Gastrocnemius medialis (tissue), 4 donors: ENCODE data around the gene CCDC178.

ENCODE experiments used
- POLR2A ChIP-seq, 2 donors: fragments of 450-650 bp; IDR thresholded peaks; one replicate each; pipeline ENCODE4 v1.6.1; 2017; ENCODE audit warnings: antibody characterized with exemption in 2 of 2, mild to moderate bottlenecking in 2 of 2, moderate library complexity in 2 of 2
- TF ChIP-seq, protein P1 (sequence below), 5 experiments: fragments of 450-650 bp in 3 of 5; fragments of 200-600 bp in 2 of 5; sonication (generic) in 2 of 5; IDR thresholded peaks in 4 of 5; conservative IDR thresholded peaks in 1 of 5; 1 replicate in 4 of 5; 2 replicates in 1 of 5; pipeline ENCODE4 v1.5.1; 2016 to 2019; ENCODE audit warnings: antibody characterized with exemption in 5 of 5, mild to moderate bottlenecking in 3 of 5, moderate library complexity in 3 of 5

DNA sequence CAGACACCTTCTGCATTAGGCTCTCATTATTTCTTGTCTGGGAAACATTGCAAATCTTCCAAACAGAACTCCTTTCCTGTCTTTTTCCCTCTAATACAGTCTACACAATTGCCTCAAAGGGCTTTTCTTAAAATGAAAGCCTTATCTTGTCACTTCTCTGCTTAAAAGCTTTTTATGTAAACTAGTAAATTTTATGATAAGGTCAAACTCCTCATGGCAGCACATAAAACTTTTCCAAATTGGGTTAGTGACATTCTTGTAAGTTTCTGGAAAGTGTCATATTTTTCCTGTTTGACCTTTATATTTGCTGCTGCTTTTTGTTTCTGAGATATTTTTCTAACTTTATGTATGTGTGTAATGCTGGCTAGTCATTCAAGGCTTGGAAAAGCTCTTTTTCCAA is 406.3 kb downstream of the CCDC178 start:
- TF ChIP-seq, protein P1, sequence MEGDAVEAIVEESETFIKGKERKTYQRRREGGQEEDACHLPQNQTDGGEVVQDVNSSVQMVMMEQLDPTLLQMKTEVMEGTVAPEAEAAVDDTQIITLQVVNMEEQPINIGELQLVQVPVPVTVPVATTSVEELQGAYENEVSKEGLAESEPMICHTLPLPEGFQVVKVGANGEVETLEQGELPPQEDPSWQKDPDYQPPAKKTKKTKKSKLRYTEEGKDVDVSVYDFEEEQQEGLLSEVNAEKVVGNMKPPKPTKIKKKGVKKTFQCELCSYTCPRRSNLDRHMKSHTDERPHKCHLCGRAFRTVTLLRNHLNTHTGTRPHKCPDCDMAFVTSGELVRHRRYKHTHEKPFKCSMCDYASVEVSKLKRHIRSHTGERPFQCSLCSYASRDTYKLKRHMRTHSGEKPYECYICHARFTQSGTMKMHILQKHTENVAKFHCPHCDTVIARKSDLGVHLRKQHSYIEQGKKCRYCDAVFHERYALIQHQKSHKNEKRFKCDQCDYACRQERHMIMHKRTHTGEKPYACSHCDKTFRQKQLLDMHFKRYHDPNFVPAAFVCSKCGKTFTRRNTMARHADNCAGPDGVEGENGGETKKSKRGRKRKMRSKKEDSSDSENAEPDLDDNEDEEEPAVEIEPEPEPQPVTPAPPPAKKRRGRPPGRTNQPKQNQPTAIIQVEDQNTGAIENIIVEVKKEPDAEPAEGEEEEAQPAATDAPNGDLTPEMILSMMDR (IDR thresholded peaks at IDR 0.05 in 4 of 5, conservative IDR thresholded peaks at IDR 0.05 in 1 of 5): no peak
- TF ChIP-seq POLR2A (IDR thresholded peaks at IDR 0.05): no peak
